Measurements from ENCODE around the gene FAM170B. TPM values are rescaled to one million over a fixed set of nuclear protein-coding genes. Genes with fewer than 3 reads are reported as not detected.

The FAM170B gene
- total RNA-seq, 1 donor from 2014 or later = not detected

DNA sequence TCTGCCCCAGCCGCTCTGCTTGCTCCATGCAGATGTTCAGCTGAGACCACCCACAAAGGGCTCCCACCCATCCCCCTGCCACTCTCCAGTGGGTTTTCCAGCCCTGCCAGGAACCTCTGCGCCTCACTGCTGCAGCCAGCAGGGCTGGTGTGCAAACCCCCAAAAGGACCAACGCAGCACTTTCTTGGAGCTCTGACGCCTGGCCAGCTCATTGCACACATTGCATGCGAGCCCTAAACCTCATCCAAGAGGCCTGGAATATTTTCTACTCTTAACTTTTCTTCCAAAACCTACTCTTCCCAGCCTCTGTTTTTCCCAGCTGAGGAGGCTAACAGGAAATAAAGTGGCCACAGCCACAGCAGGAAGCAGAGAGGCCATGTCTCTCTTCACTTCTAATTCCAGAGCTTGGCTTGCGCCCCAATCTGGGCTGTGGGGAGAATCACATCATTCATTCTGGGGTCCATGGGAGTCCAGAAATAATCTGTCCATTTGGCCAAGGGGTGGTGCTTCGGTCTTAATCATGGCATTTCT is 4.6 kb upstream of the FAM170B start:
- no peak overlapping the region for H3K4me3 Mint-ChIP-seq (ENCODE audit: unreplicated experiment)
- no peaks in the 10 kb centered on the region for H3K9me3 Mint-ChIP-seq (ENCODE audit: unreplicated experiment)
- H3K4me1 Mint-ChIP-seq (ENCODE audit: unreplicated experiment) = peaks cover 3% of the 10 kb centered on the region
- no peak overlapping the region for H3K27ac Mint-ChIP-seq (ENCODE audit: unreplicated experiment)
- no peak for DNase-seq (ENCODE audit: low spot score)
- TF ChIP-seq, protein P1, sequence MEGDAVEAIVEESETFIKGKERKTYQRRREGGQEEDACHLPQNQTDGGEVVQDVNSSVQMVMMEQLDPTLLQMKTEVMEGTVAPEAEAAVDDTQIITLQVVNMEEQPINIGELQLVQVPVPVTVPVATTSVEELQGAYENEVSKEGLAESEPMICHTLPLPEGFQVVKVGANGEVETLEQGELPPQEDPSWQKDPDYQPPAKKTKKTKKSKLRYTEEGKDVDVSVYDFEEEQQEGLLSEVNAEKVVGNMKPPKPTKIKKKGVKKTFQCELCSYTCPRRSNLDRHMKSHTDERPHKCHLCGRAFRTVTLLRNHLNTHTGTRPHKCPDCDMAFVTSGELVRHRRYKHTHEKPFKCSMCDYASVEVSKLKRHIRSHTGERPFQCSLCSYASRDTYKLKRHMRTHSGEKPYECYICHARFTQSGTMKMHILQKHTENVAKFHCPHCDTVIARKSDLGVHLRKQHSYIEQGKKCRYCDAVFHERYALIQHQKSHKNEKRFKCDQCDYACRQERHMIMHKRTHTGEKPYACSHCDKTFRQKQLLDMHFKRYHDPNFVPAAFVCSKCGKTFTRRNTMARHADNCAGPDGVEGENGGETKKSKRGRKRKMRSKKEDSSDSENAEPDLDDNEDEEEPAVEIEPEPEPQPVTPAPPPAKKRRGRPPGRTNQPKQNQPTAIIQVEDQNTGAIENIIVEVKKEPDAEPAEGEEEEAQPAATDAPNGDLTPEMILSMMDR (IDR thresholded peaks at IDR 0.05; ENCODE audit: unreplicated experiment) = no peak
- H3K36me3 Mint-ChIP-seq (ENCODE audit: low read depth, unreplicated experiment) = no peaks in the 10 kb centered on the region
- peaks cover 1% of the 10 kb centered on the region for H3K27me3 Mint-ChIP-seq (ENCODE audit: unreplicated experiment)

DNA sequence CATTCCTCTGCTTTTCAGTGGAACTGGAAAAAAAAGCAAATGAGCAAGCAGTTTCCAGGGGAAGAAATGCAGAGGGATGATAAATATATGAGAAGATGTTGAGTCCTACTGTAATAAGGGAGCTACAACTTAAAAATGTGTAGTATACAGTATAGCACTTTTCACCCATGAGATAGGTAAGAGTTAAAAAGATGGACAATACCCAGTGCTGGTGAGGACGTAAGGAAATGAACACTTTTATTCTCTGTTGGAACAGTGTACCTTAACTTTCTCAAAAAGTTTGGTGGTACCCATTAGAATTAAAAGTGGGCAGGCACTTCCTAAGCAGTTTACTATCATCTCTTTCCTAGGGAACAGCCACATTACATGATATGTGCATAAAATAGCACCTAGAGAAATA is 2.7 kb upstream of the FAM170B start:
- Mint-ChIP-seq H3K27me3 (ENCODE audit: unreplicated experiment) (no peaks in the 10 kb centered on the region), H3K4me3 (ENCODE audit: unreplicated experiment) (no peak overlapping the region), H3K36me3 (ENCODE audit: low read depth, unreplicated experiment) (no peaks in the 10 kb centered on the region), H3K4me1 (ENCODE audit: unreplicated experiment) (peaks cover 3% of the 10 kb centered on the region), H3K27ac (ENCODE audit: unreplicated experiment) (no peak overlapping the region), H3K9me3 (ENCODE audit: unreplicated experiment) (no peaks in the 10 kb centered on the region)
- DNase-seq (ENCODE audit: low spot score) = no peak
- TF ChIP-seq, protein P1 (IDR thresholded peaks at IDR 0.05; ENCODE audit: unreplicated experiment) = no peak

DNA sequence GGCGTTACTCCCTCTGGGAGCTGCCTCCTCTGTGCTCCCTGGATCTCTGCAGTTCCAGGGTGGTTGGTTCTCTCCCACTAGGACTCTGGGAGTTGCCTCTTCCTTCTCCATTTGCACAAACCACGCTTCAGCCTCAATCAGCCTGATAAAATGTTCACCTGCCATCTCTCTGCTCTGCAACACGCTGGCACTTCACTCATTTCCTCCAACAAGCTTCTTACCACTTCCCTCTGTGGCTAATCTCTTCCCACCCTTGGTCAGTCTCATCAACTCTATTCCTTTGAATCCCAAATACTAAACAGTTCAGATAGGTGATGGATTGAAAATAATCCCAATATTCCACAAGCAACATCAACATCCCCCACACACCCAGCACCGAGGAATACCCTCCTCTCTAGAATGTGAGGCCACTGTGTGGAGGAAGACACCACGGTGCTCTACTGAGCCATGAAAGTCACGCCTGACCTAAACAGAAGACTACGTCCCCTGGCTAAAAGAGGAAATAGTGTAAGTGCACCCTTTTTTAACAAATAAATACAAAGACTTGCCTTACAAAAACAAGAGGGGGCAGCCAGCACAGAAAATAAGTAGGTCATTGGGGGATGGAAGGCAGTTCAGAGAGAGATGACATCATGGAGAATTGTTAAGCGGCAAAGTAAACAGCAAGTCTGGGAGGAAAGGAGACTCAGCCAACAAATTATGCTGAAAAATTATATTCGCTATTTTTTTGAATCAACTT is 1.9 kb upstream of the FAM170B start:
- Mint-ChIP-seq H3K4me1 (ENCODE audit: unreplicated experiment) (peaks cover 3% of the 10 kb centered on the region), H3K4me3 (ENCODE audit: unreplicated experiment) (no peak overlapping the region), H3K27me3 (ENCODE audit: unreplicated experiment) (peaks cover 3% of the 10 kb centered on the region), H3K9me3 (ENCODE audit: unreplicated experiment) (no peaks in the 10 kb centered on the region), H3K27ac (ENCODE audit: unreplicated experiment) (no peak overlapping the region), H3K36me3 (ENCODE audit: low read depth, unreplicated experiment) (no peaks in the 10 kb centered on the region)
- TF ChIP-seq, protein P1 (IDR thresholded peaks at IDR 0.05; ENCODE audit: unreplicated experiment) = no peak
- no peak for DNase-seq (ENCODE audit: low spot score)

DNA sequence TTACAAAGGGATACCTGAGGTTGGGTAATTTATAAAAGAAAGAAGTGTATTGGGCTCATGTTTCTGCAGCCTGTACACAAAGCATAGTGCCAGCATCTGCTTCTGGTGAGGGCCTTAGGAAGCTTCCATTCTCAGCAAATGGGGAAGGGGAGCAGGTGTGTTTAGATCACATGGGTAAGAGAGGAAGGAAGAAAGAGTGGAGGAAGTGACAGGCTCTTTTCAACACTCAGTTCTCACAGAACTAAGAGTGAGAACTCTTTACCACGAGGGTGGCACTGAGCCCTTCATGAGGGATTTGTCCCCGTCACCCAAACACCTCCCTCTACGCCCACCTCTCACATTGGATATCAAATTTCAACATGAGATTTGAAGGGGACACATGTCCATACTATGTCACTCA is 506 bp upstream of the FAM170B start:
- H3K27ac Mint-ChIP-seq (ENCODE audit: unreplicated experiment) = no peak overlapping the region
- H3K4me1 Mint-ChIP-seq (ENCODE audit: unreplicated experiment) = peaks cover 3% of the 10 kb centered on the region
- TF ChIP-seq, protein P1 (IDR thresholded peaks at IDR 0.05; ENCODE audit: unreplicated experiment) = no peak
- DNase-seq (ENCODE audit: low spot score) = no peak
- no peaks in the 10 kb centered on the region for H3K36me3 Mint-ChIP-seq (ENCODE audit: low read depth, unreplicated experiment)
- H3K4me3 Mint-ChIP-seq (ENCODE audit: unreplicated experiment) = no peak overlapping the region
- H3K9me3 Mint-ChIP-seq (ENCODE audit: unreplicated experiment) = no peaks in the 10 kb centered on the region
- H3K27me3 Mint-ChIP-seq (ENCODE audit: unreplicated experiment) = peaks cover 5% of the 10 kb centered on the region

DNA sequence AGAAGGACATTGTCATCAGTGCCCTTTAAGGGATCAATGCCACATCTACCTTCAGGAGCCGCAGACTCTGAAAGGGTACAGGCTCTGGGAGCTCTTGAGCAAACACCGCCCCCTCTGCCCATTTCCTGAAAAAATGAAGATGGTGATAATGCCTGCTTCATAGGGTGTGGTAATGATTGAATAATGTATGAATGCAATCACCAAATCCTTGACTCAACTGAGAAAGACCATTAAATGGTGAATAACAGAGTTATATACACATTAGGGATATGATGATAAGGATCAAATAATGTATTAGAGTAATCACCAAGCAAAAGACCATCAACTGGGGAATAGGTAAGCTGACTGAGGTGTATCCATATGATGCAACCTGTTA is 1.5 kb downstream of the FAM170B start:
- TF ChIP-seq, protein P1 (IDR thresholded peaks at IDR 0.05; ENCODE audit: unreplicated experiment) = no peak
- DNase-seq (ENCODE audit: low spot score) = no peak
- Mint-ChIP-seq H3K4me1 (ENCODE audit: unreplicated experiment) (peaks cover 3% of the 10 kb centered on the region), H3K9me3 (ENCODE audit: unreplicated experiment) (no peaks in the 10 kb centered on the region), H3K27ac (ENCODE audit: unreplicated experiment) (no peak overlapping the region), H3K27me3 (ENCODE audit: unreplicated experiment) (peaks cover 7% of the 10 kb centered on the region), H3K36me3 (ENCODE audit: low read depth, unreplicated experiment) (no peaks in the 10 kb centered on the region), H3K4me3 (ENCODE audit: unreplicated experiment) (no peak overlapping the region)
